ENCODE results near the gene XCR1.

XCR1 gene

GRCh38 chr3:46010519-46011113 is 16.7 kb downstream of the XCR1 start:
- H3K79me2 ChIP-seq (ENCODE audit: control insufficient read depth, low read length), result no peaks in the 10 kb centered on the region
- peaks cover 5% of the 10 kb centered on the region; the same call in 1 of the 2 replicates for H3K27me3 ChIP-seq (ENCODE audit: control insufficient read depth, low read length)
- no peaks in the 10 kb centered on the region for H3K36me3 ChIP-seq (ENCODE audit: control insufficient read depth, low read length)
- no peaks in the 10 kb centered on the region for H3K9me3 ChIP-seq (ENCODE audit: control insufficient read depth, insufficient read depth, low read length)
- H3K4me1 ChIP-seq (ENCODE audit: control insufficient read depth, low read length), result no peaks in the 10 kb centered on the region
- H3K4me3 ChIP-seq (ENCODE audit: low read length), result no peak overlapping the region
- no peaks in the 10 kb centered on the region for H3K9me2 ChIP-seq (replicated peaks; ENCODE audit: control insufficient read depth, low read length)
- H4K20me1 ChIP-seq (ENCODE audit: control insufficient read depth, insufficient read depth, low read depth, low read length), result no peaks in the 10 kb centered on the region
- H3F3A ChIP-seq (ENCODE audit: control insufficient read depth, insufficient read depth), result no peaks in the 10 kb centered on the region
- H3K4me2 ChIP-seq (ENCODE audit: low read length), result no peak overlapping the region
- TF ChIP-seq, protein P1, sequence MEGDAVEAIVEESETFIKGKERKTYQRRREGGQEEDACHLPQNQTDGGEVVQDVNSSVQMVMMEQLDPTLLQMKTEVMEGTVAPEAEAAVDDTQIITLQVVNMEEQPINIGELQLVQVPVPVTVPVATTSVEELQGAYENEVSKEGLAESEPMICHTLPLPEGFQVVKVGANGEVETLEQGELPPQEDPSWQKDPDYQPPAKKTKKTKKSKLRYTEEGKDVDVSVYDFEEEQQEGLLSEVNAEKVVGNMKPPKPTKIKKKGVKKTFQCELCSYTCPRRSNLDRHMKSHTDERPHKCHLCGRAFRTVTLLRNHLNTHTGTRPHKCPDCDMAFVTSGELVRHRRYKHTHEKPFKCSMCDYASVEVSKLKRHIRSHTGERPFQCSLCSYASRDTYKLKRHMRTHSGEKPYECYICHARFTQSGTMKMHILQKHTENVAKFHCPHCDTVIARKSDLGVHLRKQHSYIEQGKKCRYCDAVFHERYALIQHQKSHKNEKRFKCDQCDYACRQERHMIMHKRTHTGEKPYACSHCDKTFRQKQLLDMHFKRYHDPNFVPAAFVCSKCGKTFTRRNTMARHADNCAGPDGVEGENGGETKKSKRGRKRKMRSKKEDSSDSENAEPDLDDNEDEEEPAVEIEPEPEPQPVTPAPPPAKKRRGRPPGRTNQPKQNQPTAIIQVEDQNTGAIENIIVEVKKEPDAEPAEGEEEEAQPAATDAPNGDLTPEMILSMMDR (IDR thresholded peaks at IDR 0.05; ENCODE audit: low read depth, low read length, poor library complexity, severe bottlenecking), result no peak
- no peak for TF ChIP-seq EZH2phosphoT487 (IDR thresholded peaks at IDR 0.05; ENCODE audit: borderline replicate concordance, low read length)
- H3K27ac ChIP-seq (ENCODE audit: low read depth, low read length), result no peak overlapping the region

GRCh38 chr3:46008058-46008457 is 19.2 kb downstream of the XCR1 start:
- Histone ChIP-seq H3K27me3 (ENCODE audit: control insufficient read depth, low read length) (peaks cover 5% of the 10 kb centered on the region; the same call in 1 of the 2 replicates), H3K9me2 (replicated peaks; ENCODE audit: control insufficient read depth, low read length) (no peaks in the 10 kb centered on the region), H3K4me3 (ENCODE audit: low read length) (no peak overlapping the region), H3K27ac (ENCODE audit: low read depth, low read length) (no peak overlapping the region), H3K4me2 (ENCODE audit: low read length) (no peak overlapping the region), H3K4me1 (ENCODE audit: control insufficient read depth, low read length) (no peaks in the 10 kb centered on the region), H4K20me1 (ENCODE audit: control insufficient read depth, insufficient read depth, low read depth, low read length) (no peaks in the 10 kb centered on the region), H3K79me2 (ENCODE audit: control insufficient read depth, low read length) (no peaks in the 10 kb centered on the region), H3K36me3 (ENCODE audit: control insufficient read depth, low read length) (no peaks in the 10 kb centered on the region), H3F3A (ENCODE audit: control insufficient read depth, insufficient read depth) (no peaks in the 10 kb centered on the region), H3K9me3 (ENCODE audit: control insufficient read depth, insufficient read depth, low read length) (no peaks in the 10 kb centered on the region)
- TF ChIP-seq, protein P1 (IDR thresholded peaks at IDR 0.05; ENCODE audit: low read depth, low read length, poor library complexity, severe bottlenecking), result no peak
- no peak for TF ChIP-seq EZH2phosphoT487 (IDR thresholded peaks at IDR 0.05; ENCODE audit: borderline replicate concordance, low read length)

GRCh38 chr3:46007280-46007679 is 20.0 kb downstream of the XCR1 start:
- TF ChIP-seq, protein P1 (IDR thresholded peaks at IDR 0.05; ENCODE audit: low read depth, low read length, poor library complexity, severe bottlenecking), result no peak
- TF ChIP-seq EZH2phosphoT487 (IDR thresholded peaks at IDR 0.05; ENCODE audit: borderline replicate concordance, low read length), result no peak
- Histone ChIP-seq H3K27ac (ENCODE audit: low read depth, low read length) (no peak overlapping the region), H3F3A (ENCODE audit: control insufficient read depth, insufficient read depth) (no peaks in the 10 kb centered on the region), H3K36me3 (ENCODE audit: control insufficient read depth, low read length) (no peaks in the 10 kb centered on the region), H3K4me3 (ENCODE audit: low read length) (no peak overlapping the region), H3K79me2 (ENCODE audit: control insufficient read depth, low read length) (no peaks in the 10 kb centered on the region), H4K20me1 (ENCODE audit: control insufficient read depth, insufficient read depth, low read depth, low read length) (no peaks in the 10 kb centered on the region), H3K9me3 (ENCODE audit: control insufficient read depth, insufficient read depth, low read length) (no peaks in the 10 kb centered on the region), H3K4me1 (ENCODE audit: control insufficient read depth, low read length) (no peaks in the 10 kb centered on the region), H3K4me2 (ENCODE audit: low read length) (no peak overlapping the region), H3K9me2 (replicated peaks; ENCODE audit: control insufficient read depth, low read length) (no peaks in the 10 kb centered on the region), H3K27me3 (ENCODE audit: control insufficient read depth, low read length) (peaks cover 5% of the 10 kb centered on the region; the same call in 1 of the 2 replicates)
